NCI-H1417 (cell line): ENCODE measurements around the gene GPRIN2.
"Not testable (repeated sequence)": the region's sequence is repeated elsewhere in the genome, so short reads cannot be mapped to it uniquely, and the experiment has no call there.

Source experiments
- DNase-seq, 3 experiments: peaks; one replicate each; lab custom pipeline; 2025; lab: John Stamatoyannopoulos, UW

GPRIN2 gene

DNA sequence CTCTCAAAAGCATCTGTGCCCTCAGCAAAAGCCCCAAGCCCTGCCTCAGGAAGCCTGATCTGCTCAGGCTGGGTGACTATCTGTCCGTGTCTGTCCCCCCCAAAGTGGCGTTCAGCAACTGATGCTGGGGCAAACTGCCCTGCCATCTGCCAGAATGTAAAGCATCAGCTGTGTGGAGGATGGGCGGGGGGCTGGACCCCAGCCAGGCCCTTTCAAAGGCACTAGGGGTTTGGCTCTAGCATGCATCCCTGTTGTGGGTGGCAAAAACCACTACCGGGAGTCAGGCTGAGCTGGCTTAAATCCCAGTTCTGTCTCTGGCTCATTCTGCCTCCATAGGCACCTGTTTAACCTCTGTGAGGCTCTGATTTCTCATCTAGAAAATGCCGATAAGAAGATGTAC is 35.5 kb downstream of the GPRIN2 start:
- DNase-seq = no peak

DNA sequence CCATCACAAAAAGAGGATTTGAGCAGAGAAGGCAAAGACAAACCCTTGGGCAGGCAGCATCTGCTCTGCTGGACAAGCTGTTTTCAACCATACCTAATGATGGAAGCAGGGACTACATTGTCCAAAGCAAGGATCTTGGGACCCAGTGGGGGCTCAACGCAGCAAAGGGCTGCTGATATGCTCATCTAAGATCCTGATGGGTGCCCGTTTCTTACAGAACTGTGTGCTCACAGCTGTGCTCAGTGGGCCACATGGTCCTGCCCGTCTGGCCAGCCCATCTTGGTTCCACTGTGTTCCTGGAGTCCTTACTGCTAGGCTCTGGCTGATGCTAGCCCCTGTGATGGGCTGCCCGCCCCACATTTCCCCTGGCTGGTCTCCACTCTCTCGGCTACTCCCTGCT is 36.1 kb downstream of the GPRIN2 start:
- no peak for DNase-seq

DNA sequence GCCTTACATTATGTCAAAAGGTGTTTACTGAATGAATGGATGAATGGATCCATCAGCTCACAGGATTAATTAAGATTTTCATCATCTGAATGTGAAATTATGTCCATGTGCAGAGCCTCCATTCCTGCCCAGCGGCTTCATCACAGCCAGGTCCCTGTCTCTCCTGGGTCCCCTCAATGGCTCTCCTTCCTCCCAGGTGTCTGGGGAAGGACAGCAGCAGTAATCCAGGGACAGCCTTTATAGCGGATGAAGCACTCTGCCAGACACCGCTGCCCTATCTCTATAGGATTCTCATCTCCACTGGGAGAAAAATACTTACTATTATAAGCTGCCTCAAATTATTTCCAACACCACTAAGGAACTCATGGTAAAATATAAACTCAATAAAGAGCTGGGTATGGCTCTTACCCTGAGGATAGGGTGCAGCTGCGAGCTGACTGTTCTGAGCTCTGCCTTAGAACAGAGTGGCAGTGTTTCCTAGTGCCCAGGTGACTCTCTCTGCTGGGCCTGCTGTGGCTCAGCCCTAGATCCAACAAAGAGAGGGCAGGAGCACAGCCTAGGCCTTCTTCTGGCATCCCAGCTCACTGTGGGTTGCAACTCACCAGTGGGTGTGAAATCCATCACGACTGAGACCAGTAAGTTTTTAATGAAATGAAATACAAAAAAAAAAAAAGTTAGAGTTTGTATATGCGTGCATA is 38.3 kb downstream of the GPRIN2 start:
- DNase-seq = no peak

DNA sequence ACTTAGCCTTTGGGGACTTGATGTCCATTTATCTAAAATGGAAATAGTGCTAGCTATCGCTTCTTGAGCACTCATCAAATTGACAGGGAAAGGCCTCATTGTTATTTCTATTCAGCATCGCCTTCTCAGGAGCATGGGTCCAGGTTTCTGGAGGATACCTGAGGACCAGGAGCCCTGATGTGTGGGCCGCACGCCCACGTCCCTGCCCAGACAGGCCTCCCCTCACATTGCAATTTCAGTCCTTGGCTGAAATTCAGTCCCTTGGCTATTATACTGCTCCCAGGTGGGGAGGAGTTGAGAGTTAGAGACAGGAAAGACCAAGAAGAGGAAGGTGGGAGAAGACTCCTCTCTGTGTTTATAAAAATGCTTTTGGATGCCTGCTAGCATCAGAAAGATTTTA is 38.9 kb downstream of the GPRIN2 start:
- DNase-seq = no peak

DNA sequence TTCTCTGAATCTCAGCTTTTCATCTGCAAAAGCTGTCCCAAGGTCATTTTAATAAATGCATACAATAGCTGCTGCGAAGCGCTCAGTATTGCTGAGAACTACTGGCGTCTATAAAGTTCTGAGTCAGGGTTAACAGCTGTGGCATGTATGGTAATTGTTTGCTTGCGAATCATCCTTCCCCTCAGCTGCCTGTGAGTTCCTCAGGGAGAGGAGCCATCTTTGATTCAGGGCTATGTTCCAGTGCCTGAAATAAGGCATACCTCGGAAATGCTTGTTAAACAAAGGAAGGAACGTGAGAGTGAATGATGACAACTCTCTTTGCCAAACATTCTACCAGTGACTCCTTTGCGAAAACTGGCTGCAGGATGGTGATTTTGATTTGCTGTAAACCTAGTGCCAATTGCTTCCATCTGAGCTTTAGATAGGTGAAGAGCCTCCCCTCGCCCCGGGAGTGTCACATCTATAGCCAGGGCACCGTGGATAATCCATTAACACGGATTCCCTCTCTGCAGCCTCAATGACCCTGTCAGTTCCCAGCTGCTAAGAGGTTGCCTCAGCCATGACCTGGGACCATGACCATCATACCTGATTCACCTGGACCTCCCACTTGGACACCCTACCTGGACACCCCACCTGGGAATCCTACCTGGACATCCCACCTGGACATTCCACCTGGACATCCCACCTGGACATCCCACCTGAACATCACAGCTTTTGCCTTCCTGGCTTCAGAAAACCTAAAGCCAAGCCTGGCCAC is 39.6 kb downstream of the GPRIN2 start:
- DNase-seq = no peak

DNA sequence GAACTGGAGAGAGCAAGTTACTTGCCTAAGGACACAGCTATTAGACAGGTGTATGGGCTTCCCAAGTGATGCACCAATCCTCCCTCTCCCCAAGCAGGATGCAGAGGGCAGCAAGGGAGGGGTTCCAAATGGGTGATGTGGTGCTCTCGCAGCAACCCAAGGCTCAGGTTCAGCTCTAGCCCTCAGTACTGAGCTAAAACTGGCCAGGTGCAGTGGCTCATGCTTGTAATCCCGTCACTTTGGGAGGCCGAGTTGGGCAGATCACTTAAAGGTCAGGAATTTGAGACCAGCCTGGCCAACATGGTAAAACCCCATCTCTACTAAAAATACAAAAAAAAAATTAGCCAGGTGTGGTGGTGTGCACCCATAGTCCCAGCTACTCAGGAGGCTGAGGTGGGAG is 40.7 kb downstream of the GPRIN2 start:
- DNase-seq = no peak

DNA sequence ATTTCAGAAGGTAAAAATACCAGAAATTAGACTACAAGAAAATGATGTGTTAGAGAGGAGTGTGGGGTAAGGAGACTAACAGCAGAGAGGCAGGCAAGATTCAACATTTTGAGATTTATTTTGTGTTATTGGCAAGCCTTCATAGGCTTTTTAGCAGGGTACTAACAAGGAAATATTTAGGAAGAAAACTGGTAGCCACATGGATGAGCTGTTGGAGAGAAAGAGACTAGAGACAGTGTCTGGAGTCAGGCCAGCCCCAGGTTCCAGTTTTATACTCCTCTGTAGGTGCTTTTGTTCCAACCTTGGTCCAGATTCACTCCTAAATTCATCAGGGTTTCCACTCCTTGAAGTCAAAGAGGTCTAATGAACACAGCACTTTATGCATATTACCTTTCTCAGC is 41.1 kb downstream of the GPRIN2 start:
- no peak for DNase-seq

DNA sequence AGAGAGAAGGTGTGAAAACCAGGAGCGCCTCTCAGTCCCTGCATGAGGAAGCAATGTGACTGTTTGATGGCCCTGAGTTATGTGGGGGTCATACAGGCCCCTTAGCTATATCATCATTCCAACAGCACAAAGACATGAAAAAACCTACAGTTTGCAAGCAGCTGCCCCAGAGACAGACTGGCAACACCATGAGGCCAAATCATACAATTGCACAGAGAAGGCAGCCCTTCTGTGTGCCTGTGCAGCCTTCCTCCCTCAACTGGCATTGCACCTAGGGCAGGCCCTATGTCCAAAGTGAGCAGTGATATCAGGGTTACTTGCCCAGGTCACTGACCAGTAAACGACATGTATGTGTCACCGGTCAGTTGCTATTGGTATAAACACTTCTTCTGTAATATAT is 41.6 kb downstream of the GPRIN2 start:
- DNase-seq = no peak

DNA sequence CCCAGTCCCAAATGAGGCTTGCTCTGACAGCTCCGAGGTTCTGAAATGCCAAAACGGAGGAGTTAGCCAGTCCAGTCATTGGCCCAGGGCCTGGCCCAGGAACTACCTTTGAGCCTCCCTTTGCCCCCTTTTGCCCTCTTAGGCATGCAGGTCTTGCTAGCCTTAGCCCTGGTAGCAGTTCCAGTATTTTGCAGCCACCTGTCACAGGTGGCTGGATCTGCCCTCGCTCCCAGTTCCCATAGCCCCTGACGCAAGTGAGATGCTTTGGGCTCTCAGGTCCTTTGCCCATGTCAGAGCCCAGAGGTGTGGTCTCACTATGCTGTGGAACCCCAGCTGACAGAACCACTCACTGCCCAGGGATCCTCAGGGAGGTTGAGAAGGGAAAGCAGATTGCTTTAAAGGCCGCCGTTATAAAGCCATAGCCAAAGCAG is 42.0 kb downstream of the GPRIN2 start:
- no peak for DNase-seq

DNA sequence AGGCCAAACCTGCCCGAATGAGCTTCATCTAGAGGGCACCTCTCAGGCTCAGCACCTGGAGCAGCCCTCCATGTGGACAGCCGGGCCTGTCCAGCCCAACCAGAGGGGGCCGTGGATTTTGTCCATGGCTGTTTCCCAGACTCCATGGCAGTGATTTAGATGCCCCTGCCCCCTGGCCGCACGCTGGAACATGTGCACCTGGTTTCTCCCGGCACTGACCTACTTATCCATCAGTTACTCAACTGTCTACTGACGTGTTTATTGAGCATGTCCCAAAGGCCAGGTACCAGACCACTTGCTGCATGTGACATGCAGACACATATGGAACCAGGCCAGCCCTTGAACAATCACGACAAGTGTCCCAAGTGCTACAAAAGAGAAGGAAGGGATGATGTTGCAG is 43.1 kb downstream of the GPRIN2 start:
- DNase-seq = not testable (repeated sequence)

DNA sequence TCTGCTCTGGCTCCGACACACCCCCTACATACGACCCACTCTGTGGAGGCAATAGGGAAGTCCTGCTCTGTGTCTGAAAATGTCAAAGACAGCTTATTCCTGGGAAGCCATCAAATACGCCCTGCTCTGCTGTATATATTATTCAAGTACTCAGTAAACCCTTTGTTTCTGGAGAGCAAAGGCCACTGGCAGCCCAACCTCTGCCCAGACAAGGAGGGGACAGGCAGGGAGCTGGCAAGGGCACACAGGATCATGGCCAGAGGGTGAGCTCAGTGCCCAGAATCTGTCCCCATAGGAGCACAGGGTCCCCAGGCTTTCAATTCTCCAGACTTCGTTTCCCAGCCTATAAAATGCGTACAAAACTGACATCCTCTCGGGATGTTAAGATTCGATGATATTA is 43.7 kb downstream of the GPRIN2 start:
- DNase-seq = not testable (repeated sequence)

DNA sequence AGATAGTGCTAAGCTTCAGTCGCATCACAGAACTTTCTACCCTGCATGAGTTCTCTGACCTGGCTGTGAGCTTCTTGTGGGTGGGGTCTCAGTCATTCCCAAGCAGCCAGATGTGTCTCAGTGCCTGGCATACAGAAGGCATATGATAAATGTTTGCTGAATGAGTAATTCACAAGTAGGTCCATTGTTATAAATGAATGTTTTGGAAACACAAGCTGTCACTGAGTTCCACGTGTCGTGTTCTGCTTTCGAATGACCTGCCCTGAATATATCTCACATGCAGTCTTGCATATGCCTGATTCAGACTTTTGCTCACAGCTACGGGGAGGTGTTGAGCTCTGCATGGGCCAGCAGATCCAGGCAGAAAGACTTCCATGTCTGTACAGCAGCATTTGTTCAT is 44.5 kb downstream of the GPRIN2 start:
- not testable (repeated sequence) for DNase-seq
